Keratinocyte (primary cell): ENCODE measurements around the gene CNPY2. TPM values are rescaled to one million over a fixed set of nuclear protein-coding genes. Genes with fewer than 3 reads are reported as not detected.

Experiments used
- DNase-seq: peaks from one replicate; pipeline ENCODE4 v3.0.0-alpha.2; 2011; ENCODE audit warnings: low read depth, missing footprints, low spot score
- FAIRE-seq: peaks from 2 replicates; lab custom pipeline; 2011; peaks lifted over from hg19 to GRCh38; lab: Jason Lieb, UNC
- H2AFZ ChIP-seq: 2 replicates; pipeline ENCODE4 v1.6.0; 2012; ENCODE audit warnings: low read length, control low read depth, inconsistent platforms; ENCODE audit not compliant: control insufficient read depth
- H3K27ac ChIP-seq: 2 replicates; pipeline ENCODE4 v1.5.1; 2011; ENCODE audit warnings: low read length; ENCODE audit not compliant: control insufficient read depth, insufficient read depth
- H3K27me3 ChIP-seq: 3 replicates; pipeline ENCODE4 v1.6.0; 2011; ENCODE audit warnings: low read length; ENCODE audit not compliant: control insufficient read depth, insufficient read depth; ENCODE audit errors: extremely low read depth
- H3K36me3 ChIP-seq, 2 experiments: 2 replicates in 1 of 2; 3 replicates in 1 of 2; pipeline ENCODE4 v1.5.1; 2011; ENCODE audit warnings: low read length in 2 of 2, mild to moderate bottlenecking in 1 of 2; ENCODE audit not compliant: control insufficient read depth in 2 of 2, insufficient read depth in 2 of 2; ENCODE audit errors: extremely low read depth in 1 of 2
- H3K4me1 ChIP-seq: 3 replicates; pipeline ENCODE4 v1.5.1; 2011; ENCODE audit warnings: low read length; ENCODE audit not compliant: control insufficient read depth, insufficient read depth; ENCODE audit errors: extremely low read depth
- H3K4me2 ChIP-seq: 3 replicates; pipeline ENCODE4 v1.6.0; 2011; ENCODE audit warnings: low read depth, low read length; ENCODE audit not compliant: control insufficient read depth, insufficient read depth; ENCODE audit errors: extremely low read depth
- H3K4me3 ChIP-seq, 3 experiments: fragments of 200-600 bp in 1 of 3; sonication (generic) in 1 of 3; 2 replicates in 2 of 3; 3 replicates in 1 of 3; pipeline ENCODE4 v1.5.1; 2011 to 2016; ENCODE audit warnings: low read length in 3 of 3, mild to moderate bottlenecking in 3 of 3, control low read depth in 2 of 3, inconsistent platforms in 1 of 3, low read depth in 1 of 3, mixed read lengths in 1 of 3, mixed run types in 1 of 3, moderate library complexity in 1 of 3; ENCODE audit not compliant: control insufficient read depth in 2 of 3, insufficient read depth in 2 of 3; ENCODE audit errors: extremely low read depth in 1 of 3
- H3K79me2 ChIP-seq: 2 replicates; pipeline ENCODE4 v1.6.0; 2012; ENCODE audit warnings: low read length; ENCODE audit not compliant: control insufficient read depth, insufficient read depth
- H3K9ac ChIP-seq: 3 replicates; pipeline ENCODE4 v1.6.0; 2011; ENCODE audit warnings: low read length; ENCODE audit not compliant: control insufficient read depth, insufficient read depth; ENCODE audit errors: extremely low read depth
- H3K9me1 ChIP-seq: 3 replicates; pipeline ENCODE4 v1.6.0; 2011; ENCODE audit warnings: low read length; ENCODE audit not compliant: control insufficient read depth, insufficient read depth; ENCODE audit errors: extremely low read depth
- H3K9me3 ChIP-seq: 2 replicates; pipeline ENCODE4 v1.5.1; 2012; ENCODE audit warnings: low read depth, low read length; ENCODE audit not compliant: control insufficient read depth
- H4K20me1 ChIP-seq: 3 replicates; pipeline ENCODE4 v1.6.0; 2011; ENCODE audit warnings: low read length; ENCODE audit not compliant: control insufficient read depth, insufficient read depth; ENCODE audit errors: extremely low read depth
- CTCF ChIP-seq, 3 experiments: IDR thresholded peaks in 1 of 3; conservative IDR thresholded peaks in 1 of 3; optimal IDR thresholded peaks in 1 of 3; 2 replicates in 2 of 3; 3 replicates in 1 of 3; pipeline versions ENCODE3 to v1.5.1; 2011; ENCODE audit warnings: low read length in 3 of 3, mild to moderate bottlenecking in 3 of 3, moderate library complexity in 2 of 3, control low read depth in 1 of 3, inconsistent platforms in 1 of 3; ENCODE audit not compliant: insufficient read depth in 2 of 3; ENCODE audit errors: extremely low read depth in 1 of 3
- EZH2 ChIP-seq: IDR thresholded peaks from one replicate; pipeline ENCODE4 v1.6.1; 2012; ENCODE audit warnings: inconsistent platforms, mild to moderate bottlenecking, low read length, moderate library complexity
- dilution Hi-C: fragments of 300-500 bp; cut with MboI; formaldehyde crosslinking; loops from one replicate; pipeline ENCODE4 v1.7.0; 2020; ENCODE audit warnings: low sequenced_read_pairs; ENCODE audit not compliant: extremely low pct_ligation_motif_present
- polyA plus RNA-seq, 5 experiments: library from polyadenylated mRNA; depleted of rRNA in 3 of 5; stranded (reverse) in 3 of 5; stranded (forward) in 1 of 5; unstranded in 1 of 5; fragments of >200 nt; gene quantifications; 1 replicate in 1 of 5; 2 replicates in 3 of 5; 3 replicates in 1 of 5; pipeline versions ENCODE4 v1.2.1 to v1.2.3, GENCODE V29; 2011 to 2012; ENCODE audit warnings: missing spikeins in 2 of 5, low read depth in 1 of 5, low replicate concordance in 1 of 5

The CNPY2 gene
- polyA plus RNA-seq, 1 donor (not counting 4 experiments of a cell fraction or from before 2014, with no cell fraction given) = 162 TPM

DNA sequence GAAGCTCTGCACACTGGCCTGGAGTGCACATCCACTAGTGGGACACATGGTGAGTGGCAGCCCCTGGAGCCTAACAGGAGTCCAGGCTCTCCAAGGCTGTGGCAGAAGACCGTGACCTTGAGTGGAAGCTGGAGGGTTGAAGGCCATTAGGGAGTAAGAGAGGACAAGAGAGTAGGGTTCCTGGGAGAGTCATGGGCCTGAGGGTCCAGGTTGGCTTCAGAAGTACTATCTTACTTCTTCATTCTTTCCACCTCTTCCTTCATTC is 23.3 kb upstream of the CNPY2 start:
- Histone ChIP-seq H3K9me1 (no peaks in the 10 kb centered on the region), H3K36me3 (peaks cover 11 to 18% of the 10 kb centered on the region in 2 experiments), H4K20me1 (no peaks in the 10 kb centered on the region), H3K4me2 (peak overlapping the region; percentile 74), H3K79me2 (no peaks in the 10 kb centered on the region), H3K9me3 (no peaks in the 10 kb centered on the region), H2AFZ (peak overlapping the region; percentile 79), H3K4me1 (peaks cover 22% of the 10 kb centered on the region), H3K27ac (peak overlapping the region; percentile 91), H3K4me3 (peak overlapping the region in 1 of 3 experiments; percentile 25), H3K27me3 (no peaks in the 10 kb centered on the region), H3K9ac (peak overlapping the region; percentile 74)
- FAIRE-seq = no peak
- dilution Hi-C loops = no loop called here
- no peak for DNase-seq
- TF ChIP-seq CTCF (optimal IDR thresholded peaks at IDR 0.05 in 1 of 3, IDR thresholded peaks at IDR 0.05 in 1 of 3, conservative IDR thresholded peaks at IDR 0.05 in 1 of 3; ENCODE audit: extremely low read depth in 1 of 3, insufficient read depth in 2 of 3, low read length in 3 of 3) (no peak), EZH2 (no peak)

- Histone ChIP-seq H3K4me2 (peak within 1 kb of the TSS; percentile 74), H3K36me3 (peaks cover 6 to 13% of the 10 kb centered on the region in 2 experiments), H3K4me1 (peaks cover 22% of the 10 kb centered on the region), H3K9ac (peak within 1 kb of the TSS; percentile 74), H3K79me2 (no peaks in the 10 kb centered on the region), H3K27me3 (no peaks in the 10 kb centered on the region), H3K27ac (peak within 1 kb of the TSS; percentile 91), H4K20me1 (no peaks in the 10 kb centered on the region), H3K9me3 (no peaks in the 10 kb centered on the region), H3K9me1 (no peaks in the 10 kb centered on the region), H3K4me3 (peak within 1 kb of the TSS in 2 of 3 experiments; percentile 4 to 25), H2AFZ (peak within 1 kb of the TSS; percentile 79)
- TF ChIP-seq CTCF (optimal IDR thresholded peaks at IDR 0.05 in 1 of 3, IDR thresholded peaks at IDR 0.05 in 1 of 3, conservative IDR thresholded peaks at IDR 0.05 in 1 of 3; ENCODE audit: extremely low read depth in 1 of 3, insufficient read depth in 2 of 3, low read length in 3 of 3) (no peak), EZH2 (no peak)
- dilution Hi-C loops = no loop called here
- DNase-seq (peak; percentile 90), FAIRE-seq (peak; percentile 69)
Observed at GRCh38 chr12:56338308-56339157, 22.7 kb upstream of the CNPY2 start, which contains the start of gene IL23A. Gene IL23A (plus strand): TSS chr12:56338884. CDS start chr12:56339045, 161 bp downstream.
